GM10248 (cell line): ENCODE data around the gene ITGA1.

Experiments
- CTCF ChIA-PET: fragments of 300-600 bp; sonication (Branson Sonifier 250); formaldehyde crosslinking; extraction: SDS; loops from one replicate; lab custom pipeline; 2021; ENCODE audit warnings: antibody characterized with exemption; lab: Yijun Ruan, JAX
- POLR2A ChIA-PET: fragments of 350-650 bp; sonication (Branson Sonifier 250); formaldehyde crosslinking; extraction: SDS; loops from one replicate; lab custom pipeline; 2020; ENCODE audit warnings: antibody characterized with exemption; lab: Yijun Ruan, JAX
- DNase-seq: peaks from one replicate; pipeline ENCODE4 v3.0.0; 2012; ENCODE audit errors: extremely low spot score
- TF ChIP-seq, protein P1 (sequence below): IDR thresholded peaks from 2 replicates; pipeline ENCODE4 v1.5.1; 2012; ENCODE audit warnings: mild to moderate bottlenecking, low read depth; ENCODE audit errors: extremely low read depth, missing control alignments, control extremely low read depth

The ITGA1 gene

DNA sequence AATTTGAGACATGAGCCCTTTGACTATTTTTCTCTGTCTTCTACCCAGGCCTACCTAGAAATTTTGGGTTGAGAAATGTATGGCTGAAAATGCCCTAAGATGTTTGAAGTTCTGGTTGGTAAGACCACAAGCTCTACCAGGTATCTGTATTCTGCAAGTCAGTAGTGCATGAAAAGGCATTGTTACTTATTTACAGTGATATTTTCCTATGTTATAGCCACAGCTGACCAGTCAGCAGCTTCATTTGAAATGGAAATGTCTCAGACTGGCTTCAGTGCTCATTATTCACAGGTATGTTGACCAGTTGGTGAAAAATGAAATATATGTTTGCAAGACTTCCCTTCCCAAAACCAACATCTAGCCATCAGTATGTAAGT lies 109.5 kb downstream of the ITGA1 start:
- CTCF ChIA-PET: interaction anchor here (0.7 to 2.8 kb wide), 4 partner anchors 9 to 47 kb away, joined by 3 to 10 read pairs (median 4); no protein-coding TSS in a partner anchor
- TF ChIP-seq, protein P1, sequence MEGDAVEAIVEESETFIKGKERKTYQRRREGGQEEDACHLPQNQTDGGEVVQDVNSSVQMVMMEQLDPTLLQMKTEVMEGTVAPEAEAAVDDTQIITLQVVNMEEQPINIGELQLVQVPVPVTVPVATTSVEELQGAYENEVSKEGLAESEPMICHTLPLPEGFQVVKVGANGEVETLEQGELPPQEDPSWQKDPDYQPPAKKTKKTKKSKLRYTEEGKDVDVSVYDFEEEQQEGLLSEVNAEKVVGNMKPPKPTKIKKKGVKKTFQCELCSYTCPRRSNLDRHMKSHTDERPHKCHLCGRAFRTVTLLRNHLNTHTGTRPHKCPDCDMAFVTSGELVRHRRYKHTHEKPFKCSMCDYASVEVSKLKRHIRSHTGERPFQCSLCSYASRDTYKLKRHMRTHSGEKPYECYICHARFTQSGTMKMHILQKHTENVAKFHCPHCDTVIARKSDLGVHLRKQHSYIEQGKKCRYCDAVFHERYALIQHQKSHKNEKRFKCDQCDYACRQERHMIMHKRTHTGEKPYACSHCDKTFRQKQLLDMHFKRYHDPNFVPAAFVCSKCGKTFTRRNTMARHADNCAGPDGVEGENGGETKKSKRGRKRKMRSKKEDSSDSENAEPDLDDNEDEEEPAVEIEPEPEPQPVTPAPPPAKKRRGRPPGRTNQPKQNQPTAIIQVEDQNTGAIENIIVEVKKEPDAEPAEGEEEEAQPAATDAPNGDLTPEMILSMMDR: no peak
- POLR2A ChIA-PET: no interaction called here
- DNase-seq: no peak

- TF ChIP-seq, protein P1: no peak
- no peak for DNase-seq
- ChIA-PET CTCF (interaction anchor here (1.7 to 2.8 kb wide), 2 partner anchors 16 to 206 kb away, joined by 4 to 10 read pairs; no protein-coding TSS in a partner anchor), POLR2A (no interaction called here)
Observed at GRCh38 chr5:52898961-52899680, 111.4 kb downstream of the ITGA1 start.

- TF ChIP-seq, protein P1: no peak
- CTCF ChIA-PET: interaction anchor here (0.6 to 2.3 kb wide), 2 partner anchors 12 to 41 kb away, joined by 3 to 9 read pairs; no protein-coding TSS in a partner anchor
- POLR2A ChIA-PET: no interaction called here
- no peak for DNase-seq
Observed at GRCh38 chr5:52903142-52903541, 115.4 kb downstream of the ITGA1 start.

DNA sequence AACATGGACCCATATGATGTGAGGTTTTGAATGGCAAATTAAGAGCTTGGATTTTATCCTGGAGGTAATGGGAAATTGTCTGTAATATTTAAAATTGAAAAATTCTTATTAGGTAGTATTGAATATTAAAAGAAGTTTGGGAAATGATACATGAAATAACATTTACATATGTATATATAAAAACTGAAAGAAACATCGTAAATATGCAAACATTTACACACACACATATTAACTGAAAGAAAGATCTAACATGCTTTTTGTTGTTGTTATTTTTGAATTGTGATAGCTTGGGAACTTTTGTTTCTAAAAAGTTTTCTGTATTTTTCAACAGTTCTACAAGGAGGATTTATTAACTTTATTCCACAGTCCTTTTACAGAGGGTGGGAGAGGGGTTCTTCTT lies 118.6 kb downstream of the ITGA1 start:
- ChIA-PET POLR2A (no interaction called here), CTCF (interaction anchor here (2.1 to 2.3 kb wide), 2 partner anchors 9 kb away, joined by 4 to 9 read pairs; no protein-coding TSS in a partner anchor)
- TF ChIP-seq, protein P1: no peak
- DNase-seq: no peak

DNA sequence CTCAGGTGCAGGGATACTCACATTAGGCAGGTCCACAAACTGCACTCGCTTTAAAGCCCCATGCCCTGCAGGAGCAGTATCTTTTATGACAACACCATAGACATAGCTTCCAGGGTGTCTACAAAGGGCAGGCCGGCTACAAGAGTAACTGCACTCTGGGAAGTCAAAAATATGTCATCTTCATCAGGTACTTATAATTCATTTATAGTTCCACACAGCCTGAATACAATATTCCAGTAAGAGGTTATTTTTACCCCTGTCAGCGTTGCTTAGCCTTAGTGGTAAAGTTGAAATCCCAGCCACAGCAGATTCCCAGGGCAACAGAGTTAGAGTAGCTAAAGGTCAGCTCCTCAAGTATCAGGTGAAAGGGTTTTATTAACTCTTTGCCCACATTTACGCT lies 119.1 kb downstream of the ITGA1 start:
- POLR2A ChIA-PET: no interaction called here
- CTCF ChIA-PET: interaction anchor here (2.1 to 2.3 kb wide), 2 partner anchors 9 kb away, joined by 4 to 9 read pairs; no protein-coding TSS in a partner anchor
- TF ChIP-seq, protein P1: no peak

DNA sequence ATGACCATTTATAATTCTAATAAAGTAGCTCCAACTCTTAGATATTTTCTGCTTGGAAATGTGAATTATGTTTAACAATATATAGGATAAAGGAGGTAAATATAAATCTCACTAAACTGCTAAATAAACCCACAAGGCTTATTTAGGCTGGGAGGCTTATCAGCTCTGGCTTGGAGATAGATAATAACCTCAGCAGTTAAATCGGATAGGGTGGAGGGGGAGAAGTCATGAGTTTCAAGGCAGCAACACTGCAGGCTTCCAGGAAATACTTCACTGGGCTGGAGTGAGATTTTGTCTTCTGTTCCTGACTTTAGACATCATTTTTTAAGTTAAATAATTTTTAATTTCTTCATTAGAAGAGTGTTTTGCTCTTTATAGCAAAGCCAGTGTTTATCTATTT lies 121.5 kb downstream of the ITGA1 start:
- TF ChIP-seq, protein P1: no peak
- CTCF ChIA-PET: interaction anchor here (1.1 to 1.7 kb wide), 4 partner anchors 9 to 216 kb away, joined by 3 to 4 read pairs (median 4); no protein-coding TSS in a partner anchor
- no peak for DNase-seq
- POLR2A ChIA-PET: no interaction called here

More for the DNA sequence above, 119.1 kb downstream of the ITGA1 start:
- no peak for DNase-seq
